Immature natural killer cell (primary cell): ENCODE measurements around the gene RUNX3. TPM values are rescaled to one million over a fixed set of nuclear protein-coding genes. Genes with fewer than 3 reads are reported as not detected.
"Not testable (repeated sequence)": the region's sequence is repeated elsewhere in the genome, so short reads cannot be mapped to it uniquely, and the experiment has no call there.

Experiments
- DNase-seq, 3 donors: peaks; one replicate each; pipeline ENCODE4 v3.0.0; 2022; ENCODE audit warnings: mixed read lengths in 1 of 3
- H3K27ac Mint-ChIP-seq, 6 donors: one replicate each; pipeline ENCODE4 v1.8.0; 2020; ENCODE audit warnings: mixed read lengths in 6 of 6, mild to moderate bottlenecking in 5 of 6, inconsistent platforms in 4 of 6, moderate library complexity in 3 of 6
- H3K27me3 Mint-ChIP-seq, 3 donors: one replicate each; pipeline ENCODE4 v1.8.0; 2020 to 2021; ENCODE audit warnings: low read depth in 3 of 3, mild to moderate bottlenecking in 3 of 3, mixed read lengths in 3 of 3, moderate library complexity in 3 of 3, inconsistent platforms in 1 of 3
- H3K36me3 Mint-ChIP-seq, 3 donors: one replicate each; pipeline ENCODE4 v1.8.0; 2020; ENCODE audit warnings: mixed read lengths in 3 of 3, inconsistent platforms in 2 of 3, mild to moderate bottlenecking in 2 of 3
- H3K4me1 Mint-ChIP-seq, 2 donors: one replicate each; pipeline ENCODE4 v1.8.0; 2020; ENCODE audit warnings: inconsistent platforms in 2 of 2, mild to moderate bottlenecking in 2 of 2, mixed read lengths in 2 of 2, moderate library complexity in 1 of 2
- H3K4me3 Mint-ChIP-seq, 5 donors: one replicate each; pipeline ENCODE4 v1.8.0; 2020; ENCODE audit warnings: mild to moderate bottlenecking in 5 of 5, mixed read lengths in 5 of 5, inconsistent platforms in 3 of 5, moderate library complexity in 3 of 5
- H3K9me3 Mint-ChIP-seq, 6 donors: one replicate each; pipeline ENCODE4 v1.8.0; 2020; ENCODE audit warnings: mild to moderate bottlenecking in 6 of 6, mixed read lengths in 6 of 6, inconsistent platforms in 4 of 6, moderate library complexity in 3 of 6
- polyA plus RNA-seq, 3 donors: library from polyadenylated mRNA; unstranded; fragments of 300-500 nt; fragmentation: Illumina TruSeq; gene quantifications; one replicate each; pipeline ENCODE4 v1.2.3, GENCODE V29; 2021

Gene RUNX3
- polyA plus RNA-seq, 3 donors from 2014 or later, result 83.7 to 132 (median 93.2) TPM

GRCh38 chr1:24907587-24908294 lies 22.3 kb downstream of the RUNX3 start:
- H3K27ac Mint-ChIP-seq, result peak overlapping the region; percentile 98 to 100 (median 100)
- H3K27me3 Mint-ChIP-seq, result peaks cover 62 to 87% (median 86%) of the 10 kb centered on the region in 3 donors
- H3K36me3 Mint-ChIP-seq, result peaks cover 32 to 67% (median 34%) of the 10 kb centered on the region in 3 donors
- not testable (repeated sequence) for H3K9me3 Mint-ChIP-seq
- peaks cover 84 to 94% of the 10 kb centered on the region in 2 donors for H3K4me1 Mint-ChIP-seq
- peak; percentile 26 to 38 (median 34) for DNase-seq
- peak overlapping the region; percentile 59 to 85 (median 68) for H3K4me3 Mint-ChIP-seq

GRCh38 chr1:24906760-24907490 lies 23.2 kb downstream of the RUNX3 start:
- peak; percentile 6 to 18 (median 6) for DNase-seq
- peaks cover 76 to 88% of the 10 kb centered on the region in 2 donors for H3K4me1 Mint-ChIP-seq
- peaks cover 0 to 2% (median 0%) of the 10 kb centered on the region in 6 donors for H3K9me3 Mint-ChIP-seq
- peaks cover 56 to 86% (median 85%) of the 10 kb centered on the region in 3 donors for H3K27me3 Mint-ChIP-seq
- peak overlapping the region; percentile 98 to 100 (median 100) for H3K27ac Mint-ChIP-seq
- peaks cover 26 to 59% (median 29%) of the 10 kb centered on the region in 3 donors for H3K36me3 Mint-ChIP-seq
- peak overlapping the region; percentile 59 to 85 (median 68) for H3K4me3 Mint-ChIP-seq

GRCh38 chr1:24905979-24906720 lies 23.9 kb downstream of the RUNX3 start:
- DNase-seq, result peak in 2 of 3 donors; percentile 4 to 5
- Mint-ChIP-seq H3K27ac (peak overlapping the region; percentile 98 to 100 (median 100)), H3K27me3 (peaks cover 54 to 86% (median 84%) of the 10 kb centered on the region in 3 donors), H3K4me1 (peaks cover 76 to 86% of the 10 kb centered on the region in 2 donors), H3K4me3 (peak overlapping the region; percentile 55 to 80 (median 65)), H3K9me3 (no peaks in the 10 kb centered on the region), H3K36me3 (peaks cover 22 to 55% (median 24%) of the 10 kb centered on the region in 3 donors)

GRCh38 chr1:24905355-24905978 lies 24.6 kb downstream of the RUNX3 start:
- peaks cover 18 to 56% (median 24%) of the 10 kb centered on the region in 3 donors for H3K36me3 Mint-ChIP-seq
- peak overlapping the region in 2 of 5 donors; percentile 27 to 55 for H3K4me3 Mint-ChIP-seq
- H3K27me3 Mint-ChIP-seq, result peaks cover 54 to 83% (median 82%) of the 10 kb centered on the region in 3 donors
- peak; percentile 8 to 12 (median 11) for DNase-seq
- H3K9me3 Mint-ChIP-seq, result no peaks in the 10 kb centered on the region
- H3K27ac Mint-ChIP-seq, result peak overlapping the region; percentile 67 to 100 (median 99)
- H3K4me1 Mint-ChIP-seq, result peaks cover 76 to 84% of the 10 kb centered on the region in 2 donors

GRCh38 chr1:24904731-24905354 lies 25.2 kb downstream of the RUNX3 start:
- Mint-ChIP-seq H3K9me3 (no peaks in the 10 kb centered on the region), H3K27ac (peak overlapping the region; percentile 64 to 100 (median 84)), H3K36me3 (peaks cover 24 to 57% (median 25%) of the 10 kb centered on the region in 3 donors), H3K27me3 (peaks cover 53 to 86% (median 84%) of the 10 kb centered on the region in 3 donors), H3K4me3 (peak overlapping the region in 2 of 5 donors; percentile 27 to 55), H3K4me1 (peaks cover 76 to 84% of the 10 kb centered on the region in 2 donors)
- DNase-seq, result peak in 2 of 3 donors; percentile 3 to 12

GRCh38 chr1:24903955-24904730 lies 25.9 kb downstream of the RUNX3 start:
- peaks cover 21 to 52% (median 23%) of the 10 kb centered on the region in 3 donors for H3K36me3 Mint-ChIP-seq
- DNase-seq, result peak in 2 of 3 donors; percentile 4 to 10
- H3K4me1 Mint-ChIP-seq, result peaks cover 76 to 84% of the 10 kb centered on the region in 2 donors
- no peaks in the 10 kb centered on the region for H3K9me3 Mint-ChIP-seq
- peak overlapping the region; percentile 77 to 100 (median 82) for H3K27ac Mint-ChIP-seq
- peak overlapping the region in 4 of 5 donors; percentile 23 to 46 (median 39) for H3K4me3 Mint-ChIP-seq
- peaks cover 55 to 87% (median 84%) of the 10 kb centered on the region in 3 donors for H3K27me3 Mint-ChIP-seq

- Mint-ChIP-seq H3K9me3 (no peaks in the 10 kb centered on the region), H3K4me3 (peak overlapping the region in 2 of 5 donors; percentile 9 to 12), H3K4me1 (peaks cover 76 to 84% of the 10 kb centered on the region in 2 donors), H3K27ac (peak overlapping the region; percentile 77 to 100 (median 82)), H3K27me3 (peaks cover 55 to 88% (median 83%) of the 10 kb centered on the region in 3 donors), H3K36me3 (peaks cover 19 to 47% (median 23%) of the 10 kb centered on the region in 3 donors)
- peak; percentile 6 to 18 (median 9) for DNase-seq
These were observed 26.5 kb downstream of the RUNX3 start for GRCh38 chr1:24903560-24903954.

- Mint-ChIP-seq H3K9me3 (peaks cover 0 to 1% (median 0%) of the 10 kb centered on the region in 6 donors), H3K27ac (peak overlapping the region; percentile 77 to 100 (median 82)), H3K4me1 (peaks cover 76 to 84% of the 10 kb centered on the region in 2 donors), H3K4me3 (no peak overlapping the region), H3K36me3 (peaks cover 17 to 42% (median 18%) of the 10 kb centered on the region in 3 donors), H3K27me3 (peaks cover 54 to 88% (median 83%) of the 10 kb centered on the region in 3 donors)
- peak in 2 of 3 donors; percentile 8 to 9 for DNase-seq
These were observed 27.0 kb downstream of the RUNX3 start for GRCh38 chr1:24903011-24903461.

- H3K4me3 Mint-ChIP-seq, result peak overlapping the region in 1 of 5 donors; percentile 21
- peak overlapping the region; percentile 49 to 98 (median 75) for H3K27ac Mint-ChIP-seq
- peaks cover 75 to 84% of the 10 kb centered on the region in 2 donors for H3K4me1 Mint-ChIP-seq
- H3K36me3 Mint-ChIP-seq, result peaks cover 11 to 36% (median 12%) of the 10 kb centered on the region in 3 donors
- peaks cover 0 to 1% (median 0%) of the 10 kb centered on the region in 6 donors for H3K9me3 Mint-ChIP-seq
- peaks cover 50 to 86% (median 82%) of the 10 kb centered on the region in 3 donors for H3K27me3 Mint-ChIP-seq
- DNase-seq, result peak in 2 of 3 donors; percentile 6 to 7
These were observed 27.6 kb downstream of the RUNX3 start for GRCh38 chr1:24902471-24902891.

GRCh38 chr1:24901791-24902470 lies 28.1 kb downstream of the RUNX3 start:
- Mint-ChIP-seq H3K4me3 (peak overlapping the region in 4 of 5 donors; percentile 14 to 57 (median 22)), H3K9me3 (peaks cover 0 to 1% (median 0%) of the 10 kb centered on the region in 6 donors), H3K4me1 (peaks cover 71 to 80% of the 10 kb centered on the region in 2 donors), H3K27ac (peak overlapping the region; percentile 79 to 98 (median 92)), H3K27me3 (peaks cover 46 to 84% (median 79%) of the 10 kb centered on the region in 3 donors), H3K36me3 (peaks cover 9 to 31% (median 10%) of the 10 kb centered on the region in 3 donors)
- DNase-seq, result peak; percentile 9 to 12 (median 11)
